Non-pigmented ciliary epithelial cell (primary cell): ENCODE measurements around the gene NPC1L1.

Experiments used
- DNase-seq: peaks from one replicate; pipeline ENCODE4 v3.0.0-alpha.2; 2010; ENCODE audit warnings: low read depth

NPC1L1 gene

GRCh38 chr7:44541028-44541869 lies at the start of gene NPC1L1:
Gene NPC1L1, minus strand, starts transcription at chr7:44541330. Its CDS starts 71 bp downstream, at chr7:44541259.
- no peak for DNase-seq

GRCh38 chr7:44590910-44591309 lies 49.8 kb upstream of the NPC1L1 start:
- no peak for DNase-seq

GRCh38 chr7:44587843-44588711 lies 46.9 kb upstream of the NPC1L1 start:
- DNase-seq: no peak

GRCh38 chr7:44583146-44583865 lies 42.2 kb upstream of the NPC1L1 start:
- DNase-seq: no peak

- peak; percentile 89 for DNase-seq
Measured at GRCh38 chr7:44581879-44582603, 40.9 kb upstream of the NPC1L1 start, which contains the start of gene TMED4. Gene TMED4, minus strand, starts transcription at chr7:44582231. Its CDS starts 25 bp downstream, at chr7:44582206.

- no peak for DNase-seq
Measured at GRCh38 chr7:44580945-44581878, 40.1 kb upstream of the NPC1L1 start.

- DNase-seq: no peak
Measured at GRCh38 chr7:44576228-44576627, 35.1 kb upstream of the NPC1L1 start.

- no peak for DNase-seq
Measured at GRCh38 chr7:44575054-44575453, 33.9 kb upstream of the NPC1L1 start.

- DNase-seq: no peak
Measured at GRCh38 chr7:44574287-44574872, 33.2 kb upstream of the NPC1L1 start.

- DNase-seq: peak; percentile 62
Measured at GRCh38 chr7:44573464-44574286, 32.5 kb upstream of the NPC1L1 start, which contains the start of gene DDX56. Gene DDX56, minus strand, starts transcription at chr7:44573908. Its CDS starts 13 bp downstream, at chr7:44573895.

- DNase-seq: no peak
Measured at GRCh38 chr7:44572771-44573170, 31.6 kb upstream of the NPC1L1 start.

GRCh38 chr7:44569959-44570358 lies 28.8 kb upstream of the NPC1L1 start:
- no peak for DNase-seq

- DNase-seq: no peak
Measured at GRCh38 chr7:44568771-44569560, 27.8 kb upstream of the NPC1L1 start.

- no peak for DNase-seq
Measured at GRCh38 chr7:44567884-44568283, 26.8 kb upstream of the NPC1L1 start.

- DNase-seq: no peak
Measured at GRCh38 chr7:44566680-44567079, 25.6 kb upstream of the NPC1L1 start.

GRCh38 chr7:44565795-44566559 lies 24.8 kb upstream of the NPC1L1 start:
- no peak for DNase-seq

- DNase-seq: no peak
Measured at GRCh38 chr7:44565097-44565794, 24.1 kb upstream of the NPC1L1 start.
